Measurements from ENCODE around the gene DNAJC30.

DNA sequence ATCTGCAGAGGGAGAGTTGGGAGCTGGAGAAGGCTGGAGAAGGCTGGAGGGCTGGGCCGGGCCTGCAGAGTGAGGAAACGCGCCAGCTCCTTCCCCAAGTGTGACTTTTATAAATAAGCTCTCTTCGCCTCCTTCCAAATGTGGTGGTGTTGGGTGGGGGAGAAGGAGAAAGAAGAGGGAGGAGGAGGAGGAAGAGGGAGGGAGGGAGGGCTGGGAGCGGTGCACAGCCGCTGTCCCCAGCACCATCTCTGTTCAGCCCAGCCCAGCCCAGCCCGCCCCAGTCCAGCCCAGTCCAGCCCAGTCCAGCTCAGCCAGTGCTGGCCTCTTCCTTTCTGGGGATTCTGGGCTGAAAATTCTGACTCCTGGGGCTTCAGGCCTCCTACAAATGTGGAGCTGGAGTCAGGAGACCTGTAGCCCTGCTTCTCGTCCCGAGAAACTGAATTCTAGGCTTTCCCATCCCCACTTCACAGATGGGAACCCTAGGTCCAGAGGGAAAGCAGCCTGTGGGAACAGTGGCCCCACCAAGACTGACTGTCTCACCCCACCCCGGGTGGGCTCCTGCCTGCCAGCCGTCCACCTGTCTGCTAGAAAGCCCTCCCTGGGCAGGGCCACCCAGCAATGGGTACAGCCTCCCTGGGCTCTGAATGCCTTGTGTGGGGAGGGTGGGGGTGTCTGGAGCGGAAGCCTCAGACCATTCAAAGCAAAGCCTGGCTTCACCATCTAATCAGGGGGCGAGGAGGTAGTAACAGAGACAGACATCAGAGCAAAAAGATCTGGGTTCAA, 34.0 kb upstream of the DNAJC30 start:
- TF ChIP-seq, protein P1, sequence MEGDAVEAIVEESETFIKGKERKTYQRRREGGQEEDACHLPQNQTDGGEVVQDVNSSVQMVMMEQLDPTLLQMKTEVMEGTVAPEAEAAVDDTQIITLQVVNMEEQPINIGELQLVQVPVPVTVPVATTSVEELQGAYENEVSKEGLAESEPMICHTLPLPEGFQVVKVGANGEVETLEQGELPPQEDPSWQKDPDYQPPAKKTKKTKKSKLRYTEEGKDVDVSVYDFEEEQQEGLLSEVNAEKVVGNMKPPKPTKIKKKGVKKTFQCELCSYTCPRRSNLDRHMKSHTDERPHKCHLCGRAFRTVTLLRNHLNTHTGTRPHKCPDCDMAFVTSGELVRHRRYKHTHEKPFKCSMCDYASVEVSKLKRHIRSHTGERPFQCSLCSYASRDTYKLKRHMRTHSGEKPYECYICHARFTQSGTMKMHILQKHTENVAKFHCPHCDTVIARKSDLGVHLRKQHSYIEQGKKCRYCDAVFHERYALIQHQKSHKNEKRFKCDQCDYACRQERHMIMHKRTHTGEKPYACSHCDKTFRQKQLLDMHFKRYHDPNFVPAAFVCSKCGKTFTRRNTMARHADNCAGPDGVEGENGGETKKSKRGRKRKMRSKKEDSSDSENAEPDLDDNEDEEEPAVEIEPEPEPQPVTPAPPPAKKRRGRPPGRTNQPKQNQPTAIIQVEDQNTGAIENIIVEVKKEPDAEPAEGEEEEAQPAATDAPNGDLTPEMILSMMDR (conservative IDR thresholded peaks at IDR 0.05; ENCODE audit: low read depth, low read length) = no peak
- no peak for TF ChIP-seq EZH2 (IDR thresholded peaks at IDR 0.05; ENCODE audit: low read length, unreplicated experiment)

Data from PC-3 (cell line).